ENCODE data around the gene ERBIN. TPM values are rescaled to one million over a fixed set of nuclear protein-coding genes. Genes with fewer than 3 reads are reported as not detected.

The ERBIN gene
- polyA plus RNA-seq, 1 donor from 2014 or later = 28.4 TPM

GRCh38 chr5:65981969-65982619 is 55.7 kb downstream of the ERBIN start:
- Histone ChIP-seq H3K27me3 (ENCODE audit: insufficient read depth, low read depth, low read length) (no peaks in the 10 kb centered on the region), H2AFZ (ENCODE audit: low read depth, low read length) (no peak overlapping the region), H4K20me1 (ENCODE audit: insufficient read depth) (no peaks in the 10 kb centered on the region), H3K9ac (ENCODE audit: low read length) (no peak overlapping the region), H3K9me3 (ENCODE audit: low read length) (no peaks in the 10 kb centered on the region), H3K4me2 (ENCODE audit: low read length) (no peak overlapping the region), H3K36me3 (ENCODE audit: insufficient read depth, low read length) (no peaks in the 10 kb centered on the region), H3K4me3 (ENCODE audit: low read length) (no peak overlapping the region), H3K79me2 (replicated peaks; ENCODE audit: insufficient read depth, low read length) (peaks cover 35% of the 10 kb centered on the region), H3K27ac (ENCODE audit: low read length) (no peak overlapping the region), H3K9me2 (ENCODE audit: insufficient read depth, low read length) (no peaks in the 10 kb centered on the region), H3F3A (ENCODE audit: insufficient read depth, low read length, poor library complexity, severe bottlenecking) (no peaks in the 10 kb centered on the region)
- TF ChIP-seq RAD21 (conservative IDR thresholded peaks at IDR 0.05) (no peak), SMC3 (conservative IDR thresholded peaks at IDR 0.05; ENCODE audit: poor library complexity) (no peak), POLR2AphosphoS5 (IDR thresholded peaks at IDR 0.05) (no peak), EP300 (conservative IDR thresholded peaks at IDR 0.05; ENCODE audit: poor library complexity, severe bottlenecking) (no peak)

- no peaks in the 10 kb centered on the region for H3F3A ChIP-seq (ENCODE audit: insufficient read depth, low read length, poor library complexity, severe bottlenecking)
- H4K20me1 ChIP-seq (ENCODE audit: insufficient read depth) = no peaks in the 10 kb centered on the region
- H3K4me2 ChIP-seq (ENCODE audit: low read length) = no peak overlapping the region
- TF ChIP-seq RAD21 (conservative IDR thresholded peaks at IDR 0.05) = no peak
- no peak for TF ChIP-seq TAF1 (IDR thresholded peaks at IDR 0.05; ENCODE audit: low read depth)
- no peak for TF ChIP-seq EZH2 (IDR thresholded peaks at IDR 0.05; ENCODE audit: borderline replicate concordance, insufficient read depth, low read length, poor library complexity, severe bottlenecking)
- H2AFZ ChIP-seq (ENCODE audit: low read depth, low read length) = no peak overlapping the region
- no peaks in the 10 kb centered on the region for H3K27me3 ChIP-seq (ENCODE audit: insufficient read depth, low read depth, low read length)
- H3K27ac ChIP-seq (ENCODE audit: low read length) = no peak overlapping the region
- H3K9me3 ChIP-seq (ENCODE audit: low read length) = no peaks in the 10 kb centered on the region
- H3K9ac ChIP-seq (ENCODE audit: low read length) = no peak overlapping the region
- H3K4me3 ChIP-seq (ENCODE audit: low read length) = no peak overlapping the region
- H3K9me2 ChIP-seq (ENCODE audit: insufficient read depth, low read length) = no peaks in the 10 kb centered on the region
- no peaks in the 10 kb centered on the region for H3K36me3 ChIP-seq (ENCODE audit: insufficient read depth, low read length)
- peaks cover 38% of the 10 kb centered on the region for H3K79me2 ChIP-seq (replicated peaks; ENCODE audit: insufficient read depth, low read length)
Measured at GRCh38 chr5:65982635-65983034, 56.3 kb downstream of the ERBIN start.

- Histone ChIP-seq H3K79me2 (replicated peaks; ENCODE audit: insufficient read depth, low read length) (peaks cover 45% of the 10 kb centered on the region), H3K9me2 (ENCODE audit: insufficient read depth, low read length) (no peaks in the 10 kb centered on the region), H3K4me2 (ENCODE audit: low read length) (no peak overlapping the region), H3K4me3 (ENCODE audit: low read length) (no peak overlapping the region), H3K27ac (ENCODE audit: low read length) (no peak overlapping the region), H4K20me1 (ENCODE audit: insufficient read depth) (no peaks in the 10 kb centered on the region), H3K9me3 (ENCODE audit: low read length) (no peaks in the 10 kb centered on the region), H3K27me3 (ENCODE audit: insufficient read depth, low read depth, low read length) (no peaks in the 10 kb centered on the region), H3K36me3 (ENCODE audit: insufficient read depth, low read length) (no peaks in the 10 kb centered on the region), H2AFZ (ENCODE audit: low read depth, low read length) (no peak overlapping the region), H3K9ac (ENCODE audit: low read length) (no peak overlapping the region), H3F3A (ENCODE audit: insufficient read depth, low read length, poor library complexity, severe bottlenecking) (no peaks in the 10 kb centered on the region)
- TF ChIP-seq CTCF (IDR thresholded peaks at IDR 0.05; ENCODE audit: poor library complexity, severe bottlenecking) (no peak), SMC3 (conservative IDR thresholded peaks at IDR 0.05; ENCODE audit: poor library complexity) (no peak), POLR2AphosphoS5 (IDR thresholded peaks at IDR 0.05) (no peak), MXI1 (conservative IDR thresholded peaks at IDR 0.05; ENCODE audit: poor library complexity, severe bottlenecking) (no peak), REST (IDR thresholded peaks at IDR 0.05; ENCODE audit: borderline replicate concordance) (no peak), EP300 (conservative IDR thresholded peaks at IDR 0.05; ENCODE audit: poor library complexity, severe bottlenecking) (no peak), RAD21 (conservative IDR thresholded peaks at IDR 0.05) (no peak), EZH2 (IDR thresholded peaks at IDR 0.05; ENCODE audit: borderline replicate concordance, insufficient read depth, low read length, poor library complexity, severe bottlenecking) (no peak), TAF1 (IDR thresholded peaks at IDR 0.05; ENCODE audit: low read depth) (no peak)
Measured at GRCh38 chr5:65984098-65984885, 57.9 kb downstream of the ERBIN start.
